Upper lobe of left lung (tissue), 6 donors: Measurements from ENCODE around the gene SERPINB13. TPM values are rescaled to one million over a fixed set of nuclear protein-coding genes. Genes with fewer than 3 reads are reported as not detected.
"Not testable (repeated sequence)": the region's sequence is repeated elsewhere in the genome, so short reads cannot be mapped to it uniquely, and the experiment has no call there.

Experiments
- ATAC-seq, 2 donors: fragments of 200-7000 bp; cut with Tn5 transposase; one replicate each; pipeline ENCODE4 v1.9.1; 2022; ENCODE audit warnings: mild to moderate bottlenecking in 2 of 2, moderate library complexity in 2 of 2; ENCODE audit not compliant: low FRiP score in 2 of 2
- DNase-seq, 2 donors: peaks; one replicate each; pipeline ENCODE4 v3.0.0-alpha.2; 2019 to 2020
- H3K27ac ChIP-seq, 4 donors: fragments of 200-600 bp; sonication (generic); one replicate each; pipeline ENCODE4 v1.5.1; 2016 to 2019
- H3K27me3 ChIP-seq, 4 donors: fragments of 200-600 bp; sonication (generic); one replicate each; pipeline ENCODE4 v1.5.1; 2017 to 2019
- H3K36me3 ChIP-seq, 4 donors: fragments of 200-600 bp; sonication (generic); one replicate each; pipeline ENCODE4 v1.5.1; 2016 to 2019
- H3K4me1 ChIP-seq, 4 donors: fragments of 200-600 bp; sonication (generic); one replicate each; pipeline ENCODE4 v1.5.1; 2018 to 2019
- H3K4me3 ChIP-seq, 4 donors: fragments of 200-600 bp; sonication (generic); one replicate each; pipeline ENCODE4 v1.5.1; 2017 to 2019; ENCODE audit warnings: mild to moderate bottlenecking in 2 of 4, moderate library complexity in 1 of 4
- H3K9me3 ChIP-seq, 4 donors: fragments of 200-600 bp; sonication (generic); one replicate each; pipeline ENCODE4 v1.5.1; 2018 to 2019
- EP300 ChIP-seq, 4 donors: sonication (generic); formaldehyde crosslinking; IDR thresholded peaks; one replicate each; pipeline ENCODE4 v1.5.1; 2017; ENCODE audit warnings: antibody characterized with exemption in 4 of 4, control low read depth in 2 of 4
- POLR2A ChIP-seq, 4 donors: fragments of 450-650 bp; IDR thresholded peaks; one replicate each; pipeline ENCODE4 v1.5.1; 2016 to 2017; ENCODE audit warnings: antibody characterized with exemption in 4 of 4, mild to moderate bottlenecking in 2 of 4
- POLR2AphosphoS5 ChIP-seq, 2 donors: sonication (generic); formaldehyde crosslinking; IDR thresholded peaks; one replicate each; pipeline ENCODE4 v1.5.1; 2017; ENCODE audit warnings: antibody characterized with exemption in 2 of 2
- WGBS, 2 donors: methylation state at CpG; one replicate each; pipeline ENCODE4 v1.1.5; 2017 to 2018; 5-methylcytosine and 5-hydroxymethylcytosine counted together
- total RNA-seq, 6 donors: library from RNA; depleted of rRNA in 4 of 6; stranded (reverse); fragments of >200 nt in 4 of 6; gene quantifications; one replicate each; pipeline versions ENCODE4 v1.1.0 to v1.2.1, GENCODE V29; 2016 to 2021
- TF ChIP-seq, protein P1 (sequence below), 6 experiments: fragments of 450-650 bp in 4 of 6; fragments of 200-600 bp in 2 of 6; sonication (generic) in 2 of 6; IDR thresholded peaks; one replicate each; pipeline ENCODE4 v1.5.1; 2016 to 2019; ENCODE audit warnings: antibody characterized with exemption in 6 of 6
- donor health status: DM: no; HTN: no; CAD: no; lungs with moderate emphysema.
- donor health status: DM: no; HTN: yes; CAD: no; lungs with severe emphysema.

The SERPINB13 gene
- total RNA-seq, 6 donors from 2014 or later = 3.9 TPM; not detected in 5

DNA sequence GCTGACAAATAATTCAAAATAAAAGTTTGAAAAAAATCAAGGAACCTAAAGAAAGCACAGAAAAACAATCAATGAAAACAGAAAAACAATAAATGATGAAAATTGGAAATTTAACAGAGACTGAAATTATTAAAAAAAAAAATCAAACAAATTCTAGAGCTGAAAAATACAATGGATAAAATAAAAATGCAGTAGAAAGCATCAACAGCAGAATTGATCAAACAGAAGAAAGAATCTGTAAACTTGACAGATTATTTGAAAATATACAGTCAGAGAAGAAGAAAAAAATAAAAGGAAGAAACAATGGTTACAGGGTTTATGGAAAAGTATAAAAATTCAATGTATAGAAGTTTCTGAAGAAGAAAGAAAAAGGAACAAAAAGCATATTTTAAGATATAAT, 40.7 kb downstream of the SERPINB13 start:
- Histone ChIP-seq H3K4me1 (no peaks in the 10 kb centered on the region), H3K27ac (no peak overlapping the region), H3K4me3 (no peak overlapping the region), H3K36me3 (no peaks in the 10 kb centered on the region), H3K9me3 (peaks cover 4 to 28% (median 19%) of the 10 kb centered on the region in 4 donors), H3K27me3 (no peaks in the 10 kb centered on the region)
- DNase-seq = no peak
- no peak for TF ChIP-seq POLR2AphosphoS5 (IDR thresholded peaks at IDR 0.05)
- TF ChIP-seq POLR2A (IDR thresholded peaks at IDR 0.05) = no peak
- TF ChIP-seq EP300 (IDR thresholded peaks at IDR 0.05) = no peak
- TF ChIP-seq, protein P1, sequence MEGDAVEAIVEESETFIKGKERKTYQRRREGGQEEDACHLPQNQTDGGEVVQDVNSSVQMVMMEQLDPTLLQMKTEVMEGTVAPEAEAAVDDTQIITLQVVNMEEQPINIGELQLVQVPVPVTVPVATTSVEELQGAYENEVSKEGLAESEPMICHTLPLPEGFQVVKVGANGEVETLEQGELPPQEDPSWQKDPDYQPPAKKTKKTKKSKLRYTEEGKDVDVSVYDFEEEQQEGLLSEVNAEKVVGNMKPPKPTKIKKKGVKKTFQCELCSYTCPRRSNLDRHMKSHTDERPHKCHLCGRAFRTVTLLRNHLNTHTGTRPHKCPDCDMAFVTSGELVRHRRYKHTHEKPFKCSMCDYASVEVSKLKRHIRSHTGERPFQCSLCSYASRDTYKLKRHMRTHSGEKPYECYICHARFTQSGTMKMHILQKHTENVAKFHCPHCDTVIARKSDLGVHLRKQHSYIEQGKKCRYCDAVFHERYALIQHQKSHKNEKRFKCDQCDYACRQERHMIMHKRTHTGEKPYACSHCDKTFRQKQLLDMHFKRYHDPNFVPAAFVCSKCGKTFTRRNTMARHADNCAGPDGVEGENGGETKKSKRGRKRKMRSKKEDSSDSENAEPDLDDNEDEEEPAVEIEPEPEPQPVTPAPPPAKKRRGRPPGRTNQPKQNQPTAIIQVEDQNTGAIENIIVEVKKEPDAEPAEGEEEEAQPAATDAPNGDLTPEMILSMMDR (IDR thresholded peaks at IDR 0.05) = no peak
- no peak for ATAC-seq

DNA sequence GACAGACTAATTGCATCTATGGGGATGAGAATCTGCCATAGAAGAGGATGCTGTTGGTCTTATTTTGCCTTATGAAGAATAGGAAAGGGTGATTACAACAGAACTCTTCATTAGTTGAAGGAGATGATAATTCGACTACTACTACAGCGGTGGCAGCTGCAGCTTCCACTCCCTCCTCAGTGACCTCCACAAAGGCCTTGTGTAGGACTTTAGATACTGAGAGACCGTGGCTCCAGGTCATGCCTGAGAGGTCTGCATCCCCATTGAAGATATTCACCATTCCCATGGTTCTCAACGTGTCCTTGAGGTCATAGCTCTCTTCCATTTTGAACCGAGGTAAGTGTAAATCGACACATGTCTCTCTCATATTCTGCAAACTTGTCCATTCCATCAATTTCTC, 50.6 kb downstream of the SERPINB13 start:
- H3K36me3 ChIP-seq = no peaks in the 10 kb centered on the region
- TF ChIP-seq, protein P1 (IDR thresholded peaks at IDR 0.05) = no peak
- TF ChIP-seq EP300 (IDR thresholded peaks at IDR 0.05) (no peak), POLR2A (IDR thresholded peaks at IDR 0.05) (no peak), POLR2AphosphoS5 (IDR thresholded peaks at IDR 0.05) (no peak)
- no peak overlapping the region for H3K4me3 ChIP-seq
- no peaks in the 10 kb centered on the region for H3K4me1 ChIP-seq
- ATAC-seq (no peak), DNase-seq (no peak)
- H3K27me3 ChIP-seq = no peaks in the 10 kb centered on the region
- WGBS, 2 donors = 79 to 82% methylated on average over 6 of the region's 6 CpGs
- no peaks in the 10 kb centered on the region for H3K9me3 ChIP-seq
- H3K27ac ChIP-seq = no peak overlapping the region

DNA sequence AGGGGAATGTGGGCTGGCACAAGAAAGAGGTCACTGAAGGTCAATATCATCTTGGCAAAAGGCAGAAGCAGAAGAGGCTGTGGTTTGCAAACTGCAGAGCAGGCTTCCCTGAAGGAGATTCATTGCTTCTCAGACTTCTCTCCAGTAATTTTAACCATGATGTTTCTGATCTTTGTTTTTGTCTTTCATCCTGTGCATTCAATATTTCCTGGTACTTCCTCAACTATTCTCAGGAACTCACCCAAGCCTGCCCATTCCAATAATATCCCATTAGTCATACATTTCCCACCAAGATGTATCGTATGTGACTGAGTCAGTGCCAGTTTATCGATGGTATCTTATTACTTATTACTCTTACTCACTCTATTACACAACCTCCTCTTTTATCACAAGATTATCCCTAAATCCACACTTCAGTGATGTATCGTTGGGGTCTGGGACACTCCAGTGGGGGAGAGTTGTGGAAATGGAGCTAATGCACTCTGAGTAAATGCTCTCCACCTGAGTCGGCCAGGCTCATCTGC, 54.1 kb downstream of the SERPINB13 start:
- not testable (repeated sequence) for H3K27ac ChIP-seq, H3K9me3 ChIP-seq, H3K27me3 ChIP-seq, H3K36me3 ChIP-seq, DNase-seq, ATAC-seq, H3K4me1 ChIP-seq, H3K4me3 ChIP-seq
- WGBS, 2 donors = 82 to 92% methylated on average over 4 of the region's 4 CpGs

DNA sequence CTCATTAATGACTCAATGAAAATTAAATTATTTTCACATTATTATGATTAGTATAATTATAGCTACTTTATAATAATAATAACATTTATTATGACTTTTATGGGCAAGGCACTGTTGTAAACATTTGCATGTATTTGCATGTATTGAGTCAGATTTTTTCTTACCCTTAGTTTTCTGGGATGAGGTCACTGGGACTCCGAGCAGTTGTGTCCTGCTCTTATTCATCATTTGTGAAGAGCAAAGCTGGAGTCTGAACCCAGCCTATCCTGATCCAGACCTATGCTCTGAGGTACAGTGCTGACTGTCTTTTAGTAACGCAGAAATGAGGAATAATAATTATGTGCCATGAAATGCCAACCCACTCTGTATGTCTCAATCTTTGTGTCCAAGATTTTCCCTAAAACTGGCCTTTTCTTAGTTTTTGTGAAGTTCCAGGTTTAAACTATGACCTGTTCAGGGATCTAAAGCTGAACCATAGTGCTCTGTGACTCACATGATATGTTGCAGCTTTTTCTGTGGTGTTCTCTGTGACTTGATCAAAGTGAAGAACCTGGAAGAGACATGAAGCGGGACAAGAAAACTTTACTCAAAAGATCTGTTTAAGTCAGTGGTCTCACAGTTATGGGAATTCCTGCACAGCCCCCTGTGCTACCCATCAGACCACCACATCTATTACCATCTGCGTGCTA, 55.7 kb downstream of the SERPINB13 start:
- WGBS, 2 donors = 88 to 94% methylated on average over 4 of the region's 4 CpGs
- H3K4me3 ChIP-seq, ATAC-seq, H3K27me3 ChIP-seq, H3K27ac ChIP-seq, H3K9me3 ChIP-seq, H3K36me3 ChIP-seq, H3K4me1 ChIP-seq, DNase-seq: not testable (repeated sequence)

DNA sequence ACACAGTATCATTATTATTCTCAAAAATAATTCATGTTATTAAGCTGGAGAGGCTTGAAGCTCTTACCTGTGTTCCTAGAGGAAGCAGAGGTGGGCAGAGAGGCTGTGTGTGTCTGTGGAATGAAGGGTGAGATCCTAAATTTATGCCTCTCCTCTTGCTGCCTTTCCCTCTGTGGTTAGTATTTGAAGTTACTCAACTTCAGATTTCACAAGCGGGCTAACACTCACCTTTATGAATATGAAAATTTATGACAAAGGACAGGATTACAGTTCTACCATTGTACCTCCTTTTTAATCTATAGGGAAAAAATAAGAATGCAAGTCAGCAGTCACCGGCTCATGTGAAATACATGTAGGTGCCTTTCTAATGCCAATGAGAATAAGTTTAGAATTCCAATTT, 57.0 kb downstream of the SERPINB13 start, which contains the start of gene SERPINB4:
TSS of gene SERPINB4 (minus strand) at position 115 of the 400 bp plus-strand sequence. CDS start 679 bp downstream, outside the sequence.
- not testable (repeated sequence) for DNase-seq, H3K27ac ChIP-seq, H3K4me1 ChIP-seq, H3K27me3 ChIP-seq, ATAC-seq, H3K9me3 ChIP-seq, H3K36me3 ChIP-seq, H3K4me3 ChIP-seq
- WGBS, 2 donors = 79 to 86% methylated on average over 1 of the region's 2 CpGs

DNA sequence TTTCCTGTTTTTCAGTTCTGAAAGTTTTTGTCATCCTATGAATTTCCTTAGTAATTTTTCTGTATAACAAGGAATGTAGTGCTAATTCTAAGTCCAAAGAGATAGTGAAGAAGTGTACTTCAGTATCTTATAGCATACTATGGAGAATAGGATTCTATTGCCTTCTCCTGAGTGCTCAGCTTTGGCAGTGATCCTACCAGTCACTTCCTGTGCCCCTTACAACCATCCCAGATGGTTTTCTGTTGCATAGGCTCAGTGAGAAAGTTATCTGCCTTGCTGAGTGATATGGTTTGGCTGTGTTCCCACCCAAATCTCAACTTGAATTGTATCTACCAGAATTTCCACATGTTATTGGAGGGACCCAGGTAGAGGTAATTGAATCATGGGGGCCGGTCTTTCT, 57.6 kb downstream of the SERPINB13 start:
- H3K27me3 ChIP-seq, ATAC-seq, H3K4me1 ChIP-seq, DNase-seq, H3K27ac ChIP-seq, H3K36me3 ChIP-seq, H3K4me3 ChIP-seq, H3K9me3 ChIP-seq: not testable (repeated sequence)
- WGBS, 2 donors = 92 to 100% methylated on average over 1 of the region's 1 CpG

DNA sequence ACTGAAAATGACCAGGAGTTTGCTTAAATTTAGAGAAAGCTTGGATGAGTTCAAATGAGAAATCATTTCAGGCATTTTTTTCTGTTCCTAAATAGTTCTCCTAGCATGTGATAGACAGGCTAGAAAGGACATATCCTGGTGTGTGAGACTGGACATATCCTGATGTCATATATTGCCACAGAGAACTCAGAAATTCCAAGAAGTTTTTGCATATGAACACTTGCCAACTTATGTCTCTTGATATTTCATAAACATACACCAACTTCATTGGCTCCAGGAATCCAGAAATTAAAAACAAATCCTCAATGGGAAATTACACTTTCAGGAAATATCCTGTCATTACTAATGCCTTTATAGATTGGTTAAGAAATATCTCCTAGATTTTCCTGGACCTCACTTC, 59.8 kb downstream of the SERPINB13 start:
- Histone ChIP-seq H3K27me3 (no peaks in the 10 kb centered on the region), H3K27ac (no peak overlapping the region), H3K36me3 (no peaks in the 10 kb centered on the region), H3K9me3 (no peaks in the 10 kb centered on the region), H3K4me1 (no peaks in the 10 kb centered on the region), H3K4me3 (no peak overlapping the region)
- ATAC-seq (no peak), DNase-seq (no peak)
- TF ChIP-seq POLR2A (IDR thresholded peaks at IDR 0.05) (no peak), EP300 (IDR thresholded peaks at IDR 0.05) (no peak), POLR2AphosphoS5 (IDR thresholded peaks at IDR 0.05) (no peak)
- TF ChIP-seq, protein P1 (IDR thresholded peaks at IDR 0.05) = no peak
